Heart right ventricle (tissue), 16 donors: ENCODE results near the gene ZBTB7A. TPM values are rescaled to one million over a fixed set of nuclear protein-coding genes. Genes with fewer than 3 reads are reported as not detected.

Experiments used
- ATAC-seq, 8 donors: fragments of 200-7000 bp; cut with Tn5 transposase; one replicate each; pipeline ENCODE4 v1.9.1; 2020; ENCODE audit warnings: mild to moderate bottlenecking in 8 of 8, moderate library complexity in 8 of 8, moderate number of reproducible peaks in 1 of 8
- DNase-seq, 2 donors: peaks; one replicate each; pipeline ENCODE4 v3.0.0-alpha.2; 2020
- H3K27ac ChIP-seq, 10 donors: fragments of 200-600 bp; sonication (generic) in 2 of 10; one replicate each; pipeline versions ENCODE4 v1.5.0 to v1.8.0; 2020 to 2022; ENCODE audit warnings: mild to moderate bottlenecking in 3 of 10
- H3K27me3 ChIP-seq, 7 donors: fragments of 200-600 bp; one replicate each; pipeline ENCODE4 v1.8.0; 2021 to 2022; ENCODE audit warnings: mild to moderate bottlenecking in 2 of 7
- H3K36me3 ChIP-seq, 9 donors: fragments of 200-600 bp; sonication (generic) in 1 of 9; one replicate each; pipeline versions ENCODE4 v1.5.0 to v1.8.0; 2020 to 2022; ENCODE audit warnings: mild to moderate bottlenecking in 2 of 9
- H3K4me1 ChIP-seq, 9 donors: fragments of 200-600 bp; sonication (generic) in 1 of 9; one replicate each; pipeline versions ENCODE4 v1.5.0 to v1.8.0; 2020 to 2022; ENCODE audit warnings: mild to moderate bottlenecking in 4 of 9
- H3K4me3 ChIP-seq, 10 donors: fragments of 200-600 bp; sonication (generic) in 2 of 10; one replicate each; pipeline versions ENCODE4 v1.5.0 to v1.8.0; 2020 to 2022; ENCODE audit warnings: mild to moderate bottlenecking in 7 of 10, moderate library complexity in 2 of 10
- H3K9me3 ChIP-seq, 11 donors: fragments of 200-600 bp in 10 of 11; sonication (generic) in 2 of 11; one replicate each; pipeline versions ENCODE4 v1.5.0 to v1.8.0; 2013 to 2022; ENCODE audit warnings: mild to moderate bottlenecking in 2 of 11, control low read depth in 1 of 11, moderate library complexity in 1 of 11
- WGBS, 2 donors: extraction: QIAGEN DNeasy Blood & Tissue Kit; methylation state at CpG; one replicate each; pipeline ENCODE4 v1.1.7; 2013; ENCODE audit warnings: inconsistent platforms in 1 of 2; 5-methylcytosine and 5-hydroxymethylcytosine counted together
- intact Hi-C, 10 donors: fragments of 100-400 bp; cut with DNase I; formaldehyde crosslinking; loops; one replicate each; pipeline versions ENCODE4 v1.11.1 to v1.14.2; 2022
- polyA plus RNA-seq, 2 donors: library from polyadenylated mRNA; stranded (reverse); fragments of 200-250 nt; gene quantifications; one replicate each; pipeline ENCODE4 v1.2.3, GENCODE V29; 2013
- total RNA-seq, 10 donors: library from RNA; stranded (reverse); fragmentation: NEBNext Ultra II Directional in 3 of 10; extraction: Animal tissue kit (Norgen Biotek cat#: 25700) in 3 of 10; gene quantifications; one replicate each; pipeline versions ENCODE4 v1.2.1 to v1.2.4, GENCODE V29; 2021 to 2023
- TF ChIP-seq, protein P1 (sequence below), 9 donors: fragments of 200-600 bp; sonication (generic) in 2 of 9; IDR thresholded peaks; one replicate each; pipeline versions ENCODE4 v1.5.0 to v1.8.0; 2021 to 2022; ENCODE audit warnings: antibody characterized with exemption in 9 of 9, mild to moderate bottlenecking in 5 of 9, moderate library complexity in 1 of 9
- donor health status: Arrhythmogenic right ventricular cardiomyopathy.
- donor health status: ischemic (EF 13 %, LVEDD 7.1; RV severe dilation, severe dysfunction).
- donor health status: healthy with polysubstance abuse.
- donor health status: DM: no; HTN: yes; CAD: no.
- donor health status: DM: no; HTN: no; CAD: no.
- donor health status: ischemic (EF 25% LVEDD 6.9; RV normal size, moderate dysfunction).
- donor health status: ischemic (EF 25% LVEDD 5.7; RV mildly dilated, moderate dysfunction).
- donor health status: healthy.
- donor health status: DM: yes; HTN: yes; CAD: no.
- donor health status: Ischemic cardiomyopathy.
- donor health status: ischemic (EF 35%, LVEDD 5.7; RV mildly dilated, moderate dysfunction).
- donor health status: nonischemic (EF 11% LVEDD 7.7; RV severe dilation, severe dysfunction).
- donor health status: DM: yes; HTN: yes; CAD: no.
- donor health status: PGD.
- donor health status: ischemic (EF 29% LVEDD 5.4; RV normal size, mild dysfunction).
- donor health status: nonischemic (EF 23%, LVEDD 6.1; RV moderate dilation, normal function).

Gene ZBTB7A
- total and polyA plus RNA-seq, 12 donors = 9.6 to 40.5 (median 25.2) TPM

DNA sequence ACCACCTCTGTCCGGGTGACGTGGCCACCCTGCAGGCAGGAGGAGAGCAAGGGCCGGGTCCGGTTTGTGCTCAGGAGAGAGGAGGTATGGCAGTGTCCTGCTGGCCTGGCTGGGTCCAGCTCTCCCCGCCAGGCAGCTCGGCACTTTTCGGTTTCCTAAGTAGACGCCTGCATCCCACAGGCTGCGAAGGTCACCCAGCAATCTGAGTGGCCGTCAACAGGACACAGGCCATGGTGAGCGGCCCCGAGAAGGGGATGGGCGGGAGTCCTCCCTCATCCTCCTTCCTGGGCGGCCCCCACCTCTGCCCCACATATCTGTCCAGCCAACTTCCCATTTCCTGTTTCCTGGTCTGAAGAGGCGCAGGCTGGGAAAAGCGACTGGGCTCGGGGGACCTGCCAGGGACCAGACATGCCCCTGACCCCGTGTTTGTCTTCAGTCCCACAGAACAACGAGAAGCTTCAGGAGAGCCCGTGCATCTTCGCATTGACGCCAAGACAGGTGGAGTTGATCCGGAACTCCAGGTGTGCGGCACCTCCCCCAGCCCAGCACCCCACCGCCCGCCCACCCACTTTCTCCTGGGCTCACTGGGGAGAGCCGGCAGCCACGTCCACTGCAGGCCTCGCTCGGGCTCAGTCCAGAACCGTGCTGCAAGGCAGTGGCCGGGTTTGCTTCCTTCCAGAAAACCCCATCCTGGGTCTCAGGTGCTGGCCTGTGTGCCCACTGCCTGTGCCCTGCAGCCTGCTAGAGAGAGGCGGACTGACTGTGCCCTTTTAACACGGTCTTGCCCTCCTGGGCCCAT is 42.9 kb downstream of the ZBTB7A start:
- DNase-seq (peak; percentile 53 to 58), ATAC-seq (peak; percentile 31 to 86 (median 72))
- H3K4me3 ChIP-seq = peak overlapping the region in 4 of 10 donors; percentile 6 to 36 (median 11)
- peaks cover 0 to 71% (median 11%) of the 10 kb centered on the region in 9 donors for H3K36me3 ChIP-seq
- TF ChIP-seq, protein P1, sequence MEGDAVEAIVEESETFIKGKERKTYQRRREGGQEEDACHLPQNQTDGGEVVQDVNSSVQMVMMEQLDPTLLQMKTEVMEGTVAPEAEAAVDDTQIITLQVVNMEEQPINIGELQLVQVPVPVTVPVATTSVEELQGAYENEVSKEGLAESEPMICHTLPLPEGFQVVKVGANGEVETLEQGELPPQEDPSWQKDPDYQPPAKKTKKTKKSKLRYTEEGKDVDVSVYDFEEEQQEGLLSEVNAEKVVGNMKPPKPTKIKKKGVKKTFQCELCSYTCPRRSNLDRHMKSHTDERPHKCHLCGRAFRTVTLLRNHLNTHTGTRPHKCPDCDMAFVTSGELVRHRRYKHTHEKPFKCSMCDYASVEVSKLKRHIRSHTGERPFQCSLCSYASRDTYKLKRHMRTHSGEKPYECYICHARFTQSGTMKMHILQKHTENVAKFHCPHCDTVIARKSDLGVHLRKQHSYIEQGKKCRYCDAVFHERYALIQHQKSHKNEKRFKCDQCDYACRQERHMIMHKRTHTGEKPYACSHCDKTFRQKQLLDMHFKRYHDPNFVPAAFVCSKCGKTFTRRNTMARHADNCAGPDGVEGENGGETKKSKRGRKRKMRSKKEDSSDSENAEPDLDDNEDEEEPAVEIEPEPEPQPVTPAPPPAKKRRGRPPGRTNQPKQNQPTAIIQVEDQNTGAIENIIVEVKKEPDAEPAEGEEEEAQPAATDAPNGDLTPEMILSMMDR (IDR thresholded peaks at IDR 0.05) = no peak
- peak overlapping the region in 8 of 10 donors; percentile 21 to 75 (median 60) for H3K27ac ChIP-seq
- WGBS, 2 donors = 58 to 70% methylated on average over 34 of the region's 34 CpGs
- H3K27me3 ChIP-seq = no peaks in the 10 kb centered on the region
- H3K4me1 ChIP-seq = peaks cover 0 to 25% (median 16%) of the 10 kb centered on the region in 9 donors
- H3K9me3 ChIP-seq = peaks cover 0 to 13% (median 0%) of the 10 kb centered on the region in 11 donors
- intact Hi-C loops = no loop called here

DNA sequence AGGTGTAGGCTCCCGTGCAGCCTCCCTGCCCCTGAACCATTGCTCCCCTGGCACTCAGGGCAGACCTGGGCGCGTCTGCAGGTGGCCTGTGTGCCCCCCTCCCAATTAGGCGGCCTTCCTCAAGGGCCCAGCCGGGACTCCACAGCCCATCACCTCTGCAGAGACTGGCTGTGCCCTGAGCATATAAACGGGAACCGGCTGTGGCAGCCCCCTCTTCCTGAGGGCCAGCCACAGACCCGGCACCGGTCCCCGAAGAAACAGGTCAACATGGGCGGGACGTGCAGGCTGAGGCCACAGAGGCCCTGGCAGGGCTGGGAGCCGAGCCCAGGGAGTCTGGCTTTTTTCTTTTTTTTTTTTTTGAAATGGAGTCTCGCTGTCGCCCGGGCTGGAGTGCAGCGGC is 47.1 kb downstream of the ZBTB7A start:
- WGBS, 2 donors = 53 to 57% methylated on average over 17 of the region's 17 CpGs
- Histone ChIP-seq H3K9me3 (peaks cover 0 to 13% (median 0%) of the 10 kb centered on the region in 11 donors), H3K27ac (peak overlapping the region in 3 of 10 donors; percentile 27 to 46 (median 41)), H3K36me3 (peaks cover 0 to 69% (median 11%) of the 10 kb centered on the region in 9 donors), H3K4me1 (peaks cover 4 to 45% (median 37%) of the 10 kb centered on the region in 9 donors), H3K27me3 (no peaks in the 10 kb centered on the region), H3K4me3 (no peak overlapping the region)
- no peak for DNase-seq
- intact Hi-C loops = loop anchor here in 1 of 10 donors (5.0 kb wide), 1 partner anchor 43 kb away; no protein-coding TSS in a partner anchor
- TF ChIP-seq, protein P1 (IDR thresholded peaks at IDR 0.05) = no peak
- peak in 1 of 8 donors; percentile 36 for ATAC-seq

DNA sequence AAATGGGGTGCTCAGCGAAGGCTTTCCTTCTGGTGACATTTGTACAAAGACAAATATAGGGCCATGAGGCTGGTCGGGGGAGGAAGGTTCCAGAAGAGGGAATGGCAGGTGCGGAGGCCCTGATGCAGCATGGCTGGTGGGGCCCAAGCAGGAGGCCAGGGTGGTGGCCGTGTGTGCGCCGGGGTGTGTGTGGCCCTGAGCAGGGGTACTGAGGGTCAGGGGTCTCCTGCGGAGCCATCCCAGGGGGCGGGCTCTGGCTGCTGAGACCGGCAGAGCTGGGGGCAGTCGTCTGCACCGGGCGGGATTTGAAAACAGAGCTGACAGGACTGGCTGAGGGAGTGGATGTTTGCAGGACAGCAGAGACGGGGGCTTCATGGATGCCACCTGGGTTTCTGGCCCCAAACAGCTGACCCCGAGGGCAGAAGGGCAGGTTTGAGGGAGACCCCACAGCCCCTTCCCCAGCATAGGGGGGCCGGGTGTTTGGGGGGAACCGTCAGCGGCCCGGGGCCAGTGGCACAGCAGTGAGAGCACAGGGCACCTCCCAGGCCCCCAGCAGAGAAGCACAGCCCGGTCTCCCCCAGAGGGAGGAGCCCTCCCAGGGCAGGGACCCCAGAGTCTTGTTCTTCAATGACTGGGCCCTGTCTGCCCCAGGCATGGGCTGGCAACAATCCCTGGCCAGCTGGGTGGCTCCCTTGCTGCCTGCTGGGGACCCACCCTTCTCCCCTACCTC is 47.8 kb downstream of the ZBTB7A start:
- ATAC-seq (no peak), DNase-seq (no peak)
- TF ChIP-seq, protein P1 (IDR thresholded peaks at IDR 0.05) = no peak
- no peak overlapping the region for H3K4me3 ChIP-seq
- peaks cover 4 to 47% (median 42%) of the 10 kb centered on the region in 9 donors for H3K4me1 ChIP-seq
- WGBS, 2 donors = 89 to 90% methylated on average over 19 of the region's 19 CpGs
- H3K9me3 ChIP-seq = peaks cover 0 to 13% (median 0%) of the 10 kb centered on the region in 11 donors
- intact Hi-C loops = loop anchor here in 1 of 10 donors (5.0 kb wide), 1 partner anchor 43 kb away; no protein-coding TSS in a partner anchor
- peak overlapping the region in 3 of 10 donors; percentile 27 to 46 (median 41) for H3K27ac ChIP-seq
- no peaks in the 10 kb centered on the region for H3K27me3 ChIP-seq
- H3K36me3 ChIP-seq = peaks cover 0 to 69% (median 15%) of the 10 kb centered on the region in 9 donors

DNA sequence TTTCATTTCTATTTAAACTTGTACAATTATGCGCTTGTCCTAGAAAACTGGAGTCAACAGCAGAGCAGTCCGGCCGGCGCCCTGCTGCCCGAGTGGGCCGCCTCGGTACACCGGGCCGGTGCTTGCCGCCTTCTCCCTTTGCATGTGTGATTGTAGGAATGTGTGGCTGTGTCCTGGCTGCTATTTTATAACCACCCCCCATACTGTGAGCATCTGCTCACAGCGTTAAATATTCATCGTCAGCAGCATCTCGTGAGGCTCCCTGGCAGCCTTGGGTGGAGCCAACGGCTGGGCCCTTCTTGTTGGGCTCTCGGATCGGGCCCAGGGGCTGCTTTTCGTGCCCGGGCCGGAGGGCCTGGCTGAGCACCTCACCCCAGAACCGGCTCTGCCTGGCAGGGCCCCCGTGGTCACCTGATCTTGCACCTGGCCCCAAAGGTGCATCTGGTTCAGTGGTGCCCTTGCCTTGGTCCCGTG is 48.5 kb downstream of the ZBTB7A start:
- no peak overlapping the region for H3K27ac ChIP-seq
- no peak overlapping the region for H3K4me3 ChIP-seq
- 91 to 92% methylated on average over 22 of the region's 22 CpGs for WGBS, 2 donors
- H3K27me3 ChIP-seq = no peaks in the 10 kb centered on the region
- ATAC-seq (no peak), DNase-seq (no peak)
- TF ChIP-seq, protein P1 (IDR thresholded peaks at IDR 0.05) = no peak
- intact Hi-C loops = loop anchor here in 1 of 10 donors (5.0 kb wide), 1 partner anchor 44 kb away; no protein-coding TSS in a partner anchor
- H3K36me3 ChIP-seq = peaks cover 0 to 76% (median 21%) of the 10 kb centered on the region in 9 donors
- H3K9me3 ChIP-seq = peaks cover 0 to 13% (median 0%) of the 10 kb centered on the region in 11 donors
- peaks cover 4 to 46% (median 40%) of the 10 kb centered on the region in 9 donors for H3K4me1 ChIP-seq
